Uterus (tissue), 4 donors: ENCODE data around the gene MAPK8IP2. TPM values are rescaled to one million over a fixed set of nuclear protein-coding genes. Genes with fewer than 3 reads are reported as not detected.
A peak's percentile ranks its signal among the peaks of the same experiment; 100 is the strongest.

Experiments
- DNase-seq, 2 donors: peaks; one replicate each; pipeline ENCODE4 v3.0.0-alpha.2; 2019 to 2020
- H3K27ac ChIP-seq, 2 donors: fragments of 200-600 bp; sonication (generic); 1 replicate in 1 of 2; 2 replicates in 1 of 2; pipeline ENCODE4 v1.5.1; 2016 to 2018
- H3K27me3 ChIP-seq, 2 donors: fragments of 200-600 bp; sonication (generic); one replicate each; pipeline ENCODE4 v1.5.1; 2018 to 2019; ENCODE audit warnings: control low read depth in 1 of 2
- H3K36me3 ChIP-seq, 2 donors: fragments of 200-600 bp; sonication (generic); one replicate each; pipeline ENCODE4 v1.5.1; 2019; ENCODE audit warnings: control low read depth in 1 of 2
- H3K4me1 ChIP-seq, 2 donors: fragments of 200-600 bp; sonication (generic); one replicate each; pipeline ENCODE4 v1.5.1; 2018 to 2019; ENCODE audit warnings: control low read depth in 1 of 2
- H3K4me3 ChIP-seq, 2 donors: fragments of 200-600 bp; sonication (generic); 1 replicate in 1 of 2; 2 replicates in 1 of 2; pipeline ENCODE4 v1.5.1; 2018 to 2019; ENCODE audit warnings: mild to moderate bottlenecking in 1 of 2
- H3K9me3 ChIP-seq, 2 donors: fragments of 200-600 bp; sonication (generic); one replicate each; pipeline ENCODE4 v1.5.1; 2019; ENCODE audit warnings: control low read depth in 1 of 2
- CTCF ChIP-seq, 4 experiments: fragments of 200-600 bp in 2 of 4; fragments of 450-650 bp in 2 of 4; sonication (generic) in 2 of 4; IDR thresholded peaks; one replicate each; pipeline ENCODE4 v1.5.1; 2016 to 2019; ENCODE audit warnings: antibody characterized with exemption in 4 of 4, mild to moderate bottlenecking in 2 of 4, moderate library complexity in 1 of 4
- POLR2A ChIP-seq, 2 donors: fragments of 450-650 bp; IDR thresholded peaks; one replicate each; pipeline ENCODE4 v1.6.1; 2016; ENCODE audit warnings: antibody characterized with exemption in 2 of 2, mild to moderate bottlenecking in 1 of 2, moderate library complexity in 1 of 2
- intact Hi-C: fragments of 100-400 bp; cut with DNase I; formaldehyde crosslinking; loops from one replicate; pipeline ENCODE4 v1.15.1; 2023; ENCODE audit warnings: low total_unique reads
- total RNA-seq, 4 donors: library from RNA; depleted of rRNA in 3 of 4; stranded (reverse); fragments of >200 nt in 3 of 4; gene quantifications; one replicate each; pipeline versions ENCODE4 v1.1.0 to v1.2.4, GENCODE V29; 2014 to 2023
- donor health status: DM: yes; HTN: yes; CAD: no.

The MAPK8IP2 gene
- total RNA-seq, 4 donors from 2014 or later, result 1.7 to 6.1 (median 5.2) TPM; not detected in 1

GRCh38 chr22:50561401-50562358 is 38.9 kb upstream of the MAPK8IP2 start:
- H3K9me3 ChIP-seq, result no peaks in the 10 kb centered on the region
- H3K27me3 ChIP-seq, result no peaks in the 10 kb centered on the region
- H3K4me1 ChIP-seq, result no peaks in the 10 kb centered on the region
- H3K4me3 ChIP-seq, result no peak overlapping the region
- intact Hi-C loops, result no loop called here
- no peak for DNase-seq
- H3K27ac ChIP-seq, result no peak overlapping the region
- no peak for TF ChIP-seq POLR2A (IDR thresholded peaks at IDR 0.05)
- TF ChIP-seq CTCF (IDR thresholded peaks at IDR 0.05), result no peak
- no peaks in the 10 kb centered on the region for H3K36me3 ChIP-seq

- no peaks in the 10 kb centered on the region for H3K9me3 ChIP-seq
- peak within 1 kb of the TSS; percentile 39 to 40 for H3K4me3 ChIP-seq
- TF ChIP-seq CTCF (IDR thresholded peaks at IDR 0.05) (peak; percentile 90 to 96 (median 95)), POLR2A (IDR thresholded peaks at IDR 0.05) (peak in 1 of 2 donors; percentile 62)
- no peaks in the 10 kb centered on the region for H3K36me3 ChIP-seq
- peak; percentile 93 to 95 for DNase-seq
- H3K27me3 ChIP-seq, result no peaks in the 10 kb centered on the region
- H3K27ac ChIP-seq, result no peak within 1 kb of the TSS
- no peaks in the 10 kb centered on the region for H3K4me1 ChIP-seq
- intact Hi-C loops, result no loop called here
Observed at GRCh38 chr22:50562523-50563412, 37.8 kb upstream of the MAPK8IP2 start, which contains the start of gene SYCE3. Gene SYCE3 (minus strand): TSS chr22:50562919. CDS start chr22:50556405, 6,514 bp downstream.

- Histone ChIP-seq H3K4me3 (peak overlapping the region; percentile 39 to 40), H3K4me1 (no peaks in the 10 kb centered on the region), H3K9me3 (no peaks in the 10 kb centered on the region), H3K27ac (no peak overlapping the region), H3K27me3 (no peaks in the 10 kb centered on the region), H3K36me3 (no peaks in the 10 kb centered on the region)
- no peak for DNase-seq
- intact Hi-C loops, result no loop called here
- no peak for TF ChIP-seq POLR2A (IDR thresholded peaks at IDR 0.05)
- TF ChIP-seq CTCF (IDR thresholded peaks at IDR 0.05), result no peak
Observed at GRCh38 chr22:50563413-50564160, 37.0 kb upstream of the MAPK8IP2 start.

DNA sequence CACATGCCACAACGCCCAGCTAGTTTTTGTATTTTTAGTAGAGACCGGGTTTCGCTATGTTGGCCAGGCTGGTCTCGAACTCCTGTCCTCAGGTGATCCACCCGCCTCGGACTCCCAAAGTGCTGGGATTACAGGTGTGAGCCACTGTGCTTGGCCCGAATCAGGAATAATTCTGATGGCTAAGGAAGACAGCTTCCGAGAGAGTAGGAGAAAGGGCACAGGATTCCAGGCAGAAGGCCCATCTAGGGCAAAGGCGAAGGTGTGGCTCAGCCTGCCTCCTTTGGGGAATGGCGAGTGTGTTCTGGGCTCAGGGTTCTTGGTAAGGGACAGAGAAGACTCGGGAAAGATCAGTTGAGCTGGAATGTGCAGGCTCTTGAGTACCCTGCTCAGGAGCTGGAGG is 36.3 kb upstream of the MAPK8IP2 start:
- no peaks in the 10 kb centered on the region for H3K36me3 ChIP-seq
- TF ChIP-seq CTCF (IDR thresholded peaks at IDR 0.05) (no peak), POLR2A (IDR thresholded peaks at IDR 0.05) (no peak)
- no peak overlapping the region for H3K27ac ChIP-seq
- H3K9me3 ChIP-seq, result no peaks in the 10 kb centered on the region
- no peak overlapping the region for H3K4me3 ChIP-seq
- intact Hi-C loops, result no loop called here
- no peaks in the 10 kb centered on the region for H3K27me3 ChIP-seq
- DNase-seq, result no peak
- no peaks in the 10 kb centered on the region for H3K4me1 ChIP-seq
